OCI-M1 (cell line): ENCODE measurements around the gene MS4A10.
"Not testable (repeated sequence)": the region's sequence is repeated elsewhere in the genome, so short reads cannot be mapped to it uniquely, and the experiment has no call there.

Experiments
- DNase-seq: peaks from one replicate; lab custom pipeline; 2025; lab: John Stamatoyannopoulos, UW

MS4A10 gene

GRCh38 chr11:60785136-60785535, at the start of gene MS4A10:
Gene MS4A10 (plus strand): TSS chr11:60785333. CDS start chr11:60790336, 5,003 bp downstream.
- no peak for DNase-seq

GRCh38 chr11:60739114-60739513, 46.0 kb upstream of the MS4A10 start:
- no peak for DNase-seq

GRCh38 chr11:60740573-60740972, 44.6 kb upstream of the MS4A10 start:
- no peak for DNase-seq

GRCh38 chr11:60741421-60741820, 43.7 kb upstream of the MS4A10 start:
- DNase-seq: no peak

GRCh38 chr11:60743058-60743457, 42.1 kb upstream of the MS4A10 start:
- DNase-seq: no peak

GRCh38 chr11:60744114-60744513, 41.0 kb upstream of the MS4A10 start:
- DNase-seq: no peak

- no peak for DNase-seq
Observed at GRCh38 chr11:60747359-60747873, 37.7 kb upstream of the MS4A10 start.

GRCh38 chr11:60748225-60748624, 36.9 kb upstream of the MS4A10 start:
- no peak for DNase-seq

GRCh38 chr11:60748821-60749220, 36.3 kb upstream of the MS4A10 start:
- DNase-seq: no peak

- no peak for DNase-seq
Observed at GRCh38 chr11:60750911-60751310, 34.2 kb upstream of the MS4A10 start.

- DNase-seq: peak; percentile 66
Observed at GRCh38 chr11:60753309-60753708, 31.8 kb upstream of the MS4A10 start.

GRCh38 chr11:60754887-60755286, 30.2 kb upstream of the MS4A10 start:
- DNase-seq: no peak

GRCh38 chr11:60756307-60757032, 28.7 kb upstream of the MS4A10 start, which contains the start of gene MS4A15:
Gene MS4A15 (plus strand): TSS chr11:60756867. CDS start chr11:60763734, 6,867 bp downstream.
- peak; percentile 37 for DNase-seq

- DNase-seq: no peak
Observed at GRCh38 chr11:60757231-60757800, 27.8 kb upstream of the MS4A10 start.

GRCh38 chr11:60758671-60759070, 26.5 kb upstream of the MS4A10 start:
- not testable (repeated sequence) for DNase-seq

GRCh38 chr11:60759438-60760225, 25.5 kb upstream of the MS4A10 start:
- DNase-seq: peak; percentile 90

GRCh38 chr11:60761436-60762190, 23.5 kb upstream of the MS4A10 start:
- peak; percentile 45 for DNase-seq

- peak; percentile 58 for DNase-seq
Observed at GRCh38 chr11:60762851-60763691, 22.1 kb upstream of the MS4A10 start.

GRCh38 chr11:60763692-60764369, 21.3 kb upstream of the MS4A10 start:
- no peak for DNase-seq

GRCh38 chr11:60764879-60765278, 20.3 kb upstream of the MS4A10 start:
- peak; percentile 7 for DNase-seq
